GF-D8 (cell line): ENCODE data around the gene MYO3B.
"Not testable (repeated sequence)": the region's sequence is repeated elsewhere in the genome, so short reads cannot be mapped to it uniquely, and the experiment has no call there.

Experiments used
- DNase-seq: peaks from one replicate; lab custom pipeline; 2025; lab: John Stamatoyannopoulos, UW

Gene MYO3B

DNA sequence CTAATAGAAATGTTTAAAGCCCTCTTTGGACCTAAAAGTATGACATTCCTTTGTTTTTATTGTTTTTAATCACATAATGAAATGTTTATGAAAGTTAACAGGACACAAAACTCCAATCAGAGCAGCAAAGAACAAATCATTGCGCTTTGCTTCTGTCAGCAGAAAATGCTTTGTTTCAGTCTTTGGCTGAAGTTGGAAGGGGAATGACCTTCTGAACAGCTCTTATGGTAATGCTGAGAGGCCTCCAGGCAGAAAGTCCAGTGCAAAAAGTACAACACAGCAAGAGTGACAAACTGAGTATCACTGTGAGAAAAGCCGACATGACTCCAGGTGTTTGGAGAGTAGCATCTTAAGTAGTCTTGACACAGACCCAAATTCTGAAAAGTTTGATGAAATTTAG lies 389.5 kb downstream of the MYO3B start:
- no peak for DNase-seq

DNA sequence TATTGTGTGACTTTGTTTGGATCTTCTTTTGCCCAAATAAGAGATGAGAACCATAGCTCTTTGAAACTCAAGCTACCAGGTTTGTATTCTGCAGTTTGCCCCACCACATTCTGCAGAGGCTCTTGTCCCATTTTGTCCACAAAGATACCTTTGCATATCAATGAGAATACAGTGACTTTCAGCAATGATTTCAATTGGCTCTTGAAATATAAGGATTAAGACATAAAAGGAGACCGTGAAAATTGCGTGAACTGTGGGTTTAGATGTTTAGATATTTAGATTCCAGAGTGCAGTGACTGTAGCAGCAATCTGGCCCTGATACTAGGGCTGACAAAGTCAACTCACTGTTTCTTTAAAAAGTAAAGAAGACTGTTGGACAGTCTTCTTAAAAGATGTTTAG lies 390.6 kb downstream of the MYO3B start:
- DNase-seq: no peak

- no peak for DNase-seq
These were observed 393.7 kb downstream of the MYO3B start for GRCh38 chr2:170571612-170572011.

GRCh38 chr2:170573671-170574070 lies 395.7 kb downstream of the MYO3B start:
- DNase-seq: no peak

- no peak for DNase-seq
These were observed 398.3 kb downstream of the MYO3B start for GRCh38 chr2:170576296-170576695.

GRCh38 chr2:170577356-170577755 lies 399.4 kb downstream of the MYO3B start:
- no peak for DNase-seq

DNA sequence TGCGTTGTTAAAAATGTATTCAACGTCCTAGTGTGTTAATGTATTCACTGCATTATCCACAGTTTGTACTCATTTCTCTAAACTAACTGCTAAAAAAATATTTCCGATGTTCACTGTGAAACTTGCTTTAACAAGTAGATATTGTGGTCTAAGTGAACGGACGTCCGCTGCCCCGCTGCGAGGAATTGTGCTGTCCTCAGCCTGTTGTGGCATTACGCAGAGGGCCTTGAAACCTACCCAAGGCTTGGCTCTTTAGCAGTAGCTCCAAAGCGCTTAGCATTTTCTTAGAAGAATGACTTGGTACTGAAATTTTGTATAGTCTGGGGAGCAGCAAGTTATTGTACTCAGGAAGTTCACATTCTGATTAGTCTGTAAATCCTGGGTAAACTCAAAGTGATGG lies 400.7 kb downstream of the MYO3B start:
- DNase-seq: no peak

- DNase-seq: no peak
These were observed 401.6 kb downstream of the MYO3B start for GRCh38 chr2:170579511-170579910.

DNA sequence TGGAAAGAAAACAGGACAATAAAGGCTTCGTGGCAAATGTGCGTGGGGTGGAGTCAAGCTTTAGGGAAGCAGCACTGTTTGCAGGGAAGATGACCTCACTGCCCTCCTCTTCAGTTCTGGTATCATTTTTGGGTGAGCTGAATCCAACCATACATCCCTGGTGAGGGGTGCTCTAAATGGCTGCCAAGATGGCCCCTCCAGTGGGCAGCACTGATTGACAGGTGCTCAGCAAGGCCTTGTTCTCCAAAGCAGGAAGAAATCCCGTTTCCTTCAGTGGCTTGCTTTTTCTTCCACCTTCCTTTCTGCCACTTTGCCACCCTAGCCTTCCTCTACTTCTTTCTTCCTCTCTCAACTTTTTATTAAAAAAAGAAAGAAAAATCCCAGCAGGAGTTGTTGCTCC lies 404.4 kb downstream of the MYO3B start:
- no peak for DNase-seq

DNA sequence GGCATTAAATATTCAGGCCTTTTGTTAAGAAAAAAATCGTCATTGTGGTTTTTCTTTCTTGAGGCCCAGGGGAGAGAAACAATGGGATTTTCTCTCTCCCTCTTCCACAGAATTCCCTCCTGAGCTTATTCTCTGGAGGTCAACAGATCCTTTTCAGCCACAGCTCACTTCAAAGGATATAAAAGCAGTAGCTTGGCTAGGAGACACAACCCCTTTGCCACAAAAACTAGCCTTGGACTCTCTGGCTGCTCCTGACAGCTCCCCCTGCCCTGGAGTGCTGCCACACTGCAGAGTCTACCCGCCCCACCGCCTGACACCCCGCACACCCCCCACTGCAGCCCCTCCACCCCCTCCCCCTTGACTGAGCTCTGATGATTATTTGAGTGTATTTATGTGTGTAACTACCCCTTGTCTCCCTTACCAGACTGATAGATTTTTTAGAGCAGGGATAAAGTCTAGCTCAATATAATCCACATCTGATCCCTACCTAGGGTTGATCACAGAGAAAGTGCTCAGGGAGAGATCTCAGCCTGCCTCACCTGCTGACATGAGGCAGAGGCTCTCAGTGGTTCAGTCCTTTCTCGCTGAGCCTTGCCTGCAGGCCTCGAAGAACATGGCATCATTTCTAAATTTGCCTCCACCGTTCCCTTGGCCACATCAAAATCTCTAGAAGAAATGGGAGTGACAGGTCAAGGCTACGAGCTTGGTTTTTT lies 405.0 kb downstream of the MYO3B start:
- DNase-seq: no peak

- DNase-seq: no peak
These were observed 407.1 kb downstream of the MYO3B start for GRCh38 chr2:170585067-170585466.

GRCh38 chr2:170586571-170587095 lies 408.7 kb downstream of the MYO3B start:
- no peak for DNase-seq

DNA sequence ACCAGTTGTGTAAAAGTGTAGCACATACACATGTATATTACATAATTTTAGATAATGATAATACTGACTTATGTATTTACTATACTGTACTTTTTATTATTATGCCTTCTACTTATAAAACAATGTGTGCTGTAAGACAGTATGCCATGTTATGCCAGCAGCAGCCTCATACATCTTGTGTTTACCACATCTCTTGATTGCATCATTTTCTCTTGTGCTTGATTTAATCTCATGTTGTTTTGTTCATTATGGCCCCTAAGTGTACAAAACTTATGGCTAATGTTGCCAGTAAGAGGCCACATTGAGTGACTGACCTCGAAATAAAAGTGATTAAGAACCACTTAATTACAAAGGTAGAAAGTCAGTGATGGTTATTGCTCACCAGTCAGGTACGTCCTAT lies 409.2 kb downstream of the MYO3B start:
- no peak for DNase-seq

GRCh38 chr2:170587922-170588321 lies 410.0 kb downstream of the MYO3B start:
- DNase-seq: no peak

- DNase-seq: no peak
These were observed 410.8 kb downstream of the MYO3B start for GRCh38 chr2:170588729-170589128.

- DNase-seq: no peak
These were observed 418.6 kb downstream of the MYO3B start for GRCh38 chr2:170596576-170596975.

DNA sequence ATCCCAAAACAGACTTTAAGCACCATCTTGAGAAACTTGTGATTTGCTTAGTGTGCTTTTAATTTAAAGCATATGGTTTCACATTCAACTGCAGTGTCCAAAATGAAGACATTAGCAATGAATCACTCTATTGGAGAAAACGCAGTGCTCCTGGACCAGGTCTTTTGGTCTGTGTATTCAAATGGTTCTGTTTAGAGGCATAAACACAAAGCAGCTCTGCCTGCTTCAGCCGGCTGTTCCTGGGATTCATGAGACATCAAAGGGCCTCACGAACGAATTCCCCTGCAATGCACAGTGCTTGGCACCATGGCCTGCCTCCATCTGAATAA lies 420.1 kb downstream of the MYO3B start:
- DNase-seq: no peak

DNA sequence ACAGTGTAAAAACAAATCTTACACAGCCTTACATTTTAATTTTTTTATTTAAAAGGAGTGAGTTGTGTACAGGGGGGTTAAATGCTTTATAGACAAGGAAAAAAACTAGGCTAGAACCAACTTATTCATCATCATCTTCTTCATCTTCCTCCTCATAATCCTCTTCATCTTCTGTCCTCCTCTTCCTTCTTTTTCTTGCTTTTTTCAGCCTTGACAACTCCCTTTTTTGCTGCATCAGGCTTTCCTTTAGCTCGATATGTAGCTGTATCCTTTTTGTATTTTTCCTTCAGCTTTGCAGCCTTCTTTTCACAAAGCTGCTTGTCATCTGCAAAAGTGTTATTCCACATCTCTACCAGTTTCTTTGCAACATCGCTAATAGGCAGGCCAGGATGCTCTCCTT lies 423.5 kb downstream of the MYO3B start:
- no peak for DNase-seq

DNA sequence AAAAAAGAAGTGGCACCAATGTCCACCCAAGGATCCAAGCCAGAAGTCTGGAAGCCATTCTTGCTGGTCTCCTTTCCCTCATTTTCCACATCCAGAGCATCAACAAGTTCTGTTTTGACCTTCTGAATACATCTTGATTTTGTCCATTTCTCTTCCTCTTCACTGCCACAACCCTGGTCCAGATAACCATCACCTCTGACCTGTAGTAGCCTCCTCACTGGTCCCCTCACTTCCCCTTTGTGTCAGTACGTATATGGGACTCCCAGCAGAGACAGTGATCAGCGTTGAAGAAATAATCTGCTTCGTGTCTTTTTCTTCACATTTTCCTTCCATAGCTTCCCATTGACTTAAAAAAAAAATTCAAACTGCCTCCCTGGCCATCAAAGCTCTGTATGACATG lies 427.9 kb downstream of the MYO3B start:
- DNase-seq: no peak

DNA sequence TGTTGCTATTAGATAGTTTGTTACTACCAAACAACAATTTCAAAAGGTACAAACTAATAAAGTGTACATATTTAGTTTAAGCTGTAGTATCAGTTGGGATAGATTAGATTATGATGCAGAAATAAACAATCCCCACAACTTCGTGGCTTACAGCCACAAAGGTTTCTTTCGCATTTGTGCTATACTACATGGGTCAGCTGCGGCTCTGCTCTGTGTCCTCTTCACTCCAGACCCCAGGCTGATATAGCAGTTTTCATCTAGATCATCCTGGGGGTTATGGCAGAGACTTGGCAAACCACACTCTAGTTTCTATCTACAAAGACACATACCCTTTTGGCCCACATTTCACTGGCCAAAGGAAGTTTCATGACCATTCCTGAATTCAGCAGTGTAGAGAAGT lies 429.2 kb downstream of the MYO3B start:
- DNase-seq: no peak

- no peak for DNase-seq
These were observed 432.7 kb downstream of the MYO3B start for GRCh38 chr2:170610615-170611014.

DNA sequence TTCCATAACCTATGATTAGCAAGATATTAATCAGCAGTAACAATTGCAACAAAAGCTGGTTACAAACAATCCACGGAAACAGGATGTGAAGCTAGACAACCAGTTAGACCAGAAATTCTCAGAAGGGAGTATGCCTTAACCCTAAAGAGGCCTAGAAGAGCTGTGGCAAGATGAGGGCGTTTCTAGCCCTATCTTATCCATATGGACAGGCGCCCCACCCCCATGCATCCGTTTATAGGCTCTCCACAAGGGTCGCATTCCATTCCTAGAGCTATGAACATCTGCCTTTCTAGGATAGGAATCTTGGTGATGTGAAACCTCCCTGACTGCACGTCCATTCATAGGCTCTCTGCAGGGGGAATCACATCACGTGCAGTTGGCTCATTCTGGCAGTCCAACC lies 441.0 kb downstream of the MYO3B start:
- not testable (repeated sequence) for DNase-seq

GRCh38 chr2:170635094-170635493 lies 457.1 kb downstream of the MYO3B start:
- not testable (repeated sequence) for DNase-seq

- no peak for DNase-seq
These were observed 461.7 kb downstream of the MYO3B start for GRCh38 chr2:170639635-170640034.
